ENCODE measurements around the gene CFAP74. TPM values are rescaled to one million over a fixed set of nuclear protein-coding genes. Genes with fewer than 3 reads are reported as not detected.
"Not testable (repeated sequence)": the region's sequence is repeated elsewhere in the genome, so short reads cannot be mapped to it uniquely, and the experiment has no call there.

CFAP74 gene
- total and polyA plus RNA-seq, 5 donors from 2014 or later: not detected

DNA sequence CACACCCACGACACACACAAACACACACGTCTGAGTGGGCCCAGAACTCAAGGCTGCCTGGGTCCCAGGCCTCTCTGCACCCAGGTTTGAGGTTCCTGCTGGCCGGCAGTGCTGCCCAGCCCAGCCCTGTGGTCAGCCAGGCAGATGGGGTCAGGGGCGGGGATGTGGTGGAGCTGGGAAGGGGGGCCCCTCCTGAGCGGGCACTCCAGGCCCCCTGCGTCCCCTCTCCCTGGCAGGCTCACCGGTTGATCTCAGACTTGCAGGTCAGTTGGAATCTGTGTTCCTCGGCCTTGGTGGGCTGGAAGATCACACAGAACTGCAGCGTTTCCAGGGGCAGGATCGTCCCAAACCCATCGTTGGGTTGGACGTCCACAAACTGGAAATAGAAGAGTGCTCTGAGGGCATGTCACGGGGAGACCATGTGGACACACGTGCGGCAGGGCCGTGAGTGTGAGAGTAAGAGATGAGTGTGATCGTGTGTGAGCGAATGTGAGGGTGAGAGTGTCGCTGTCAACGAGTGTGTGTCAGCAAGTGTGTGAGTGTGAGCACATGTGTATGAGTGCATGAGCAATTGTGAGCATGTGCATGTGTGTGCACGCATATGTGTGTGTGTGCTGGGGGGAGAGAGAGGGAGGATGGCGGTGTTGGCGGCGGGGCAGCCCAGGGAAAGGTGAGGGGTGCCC, 64.8 kb downstream of the CFAP74 start:
- H3K4me1 ChIP-seq (ENCODE audit: control insufficient read depth, insufficient read depth, low read length, poor library complexity, severe bottlenecking): peaks cover 1% of the 10 kb centered on the region
- H3K4me3 ChIP-seq (ENCODE audit: low read depth, low read length): no peak overlapping the region
- Mint-ChIP-seq H3K9me3 (peaks cover 0 to 1% (median 0%) of the 10 kb centered on the region in 7 donors), H3K27me3 (no peaks in the 10 kb centered on the region), H3K27ac (no peak overlapping the region), H3K4me1 (peaks cover 0 to 1% (median under 1%) of the 10 kb centered on the region in 4 donors), H3K4me3 (no peak overlapping the region), H3K36me3 (no peaks in the 10 kb centered on the region)
- ATAC-seq (ENCODE audit: low read depth in 2 of 2) (no peak), DNase-seq (no peak)
- H3K36me3 ChIP-seq (ENCODE audit: control insufficient read depth, insufficient read depth, low read length): no peaks in the 10 kb centered on the region
- H3K27ac ChIP-seq (ENCODE audit: insufficient read depth, low read length, poor library complexity, severe bottlenecking): no peak overlapping the region
- H3K27me3 ChIP-seq (ENCODE audit: control insufficient read depth, insufficient read depth, low read length): no peaks in the 10 kb centered on the region
- no peaks in the 10 kb centered on the region for H3K9me3 ChIP-seq (ENCODE audit: control insufficient read depth in 2 of 2, low read length in 2 of 2)

DNA sequence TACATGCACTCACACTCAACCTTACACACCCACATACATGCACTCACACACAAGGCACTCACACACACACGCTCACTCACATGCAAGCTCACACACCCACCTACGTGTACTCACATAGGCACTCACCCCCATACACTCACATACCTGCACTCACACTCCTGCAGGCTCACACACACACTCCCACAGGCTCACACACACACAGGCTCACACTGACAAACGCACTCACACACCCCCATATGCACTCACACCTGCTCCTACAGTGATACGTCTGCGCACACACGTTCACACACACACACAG, 65.4 kb downstream of the CFAP74 start:
- no peaks in the 10 kb centered on the region for H3K9me3 ChIP-seq (ENCODE audit: control insufficient read depth in 2 of 2, low read length in 2 of 2)
- DNase-seq: no peak
- H3K4me1 ChIP-seq (ENCODE audit: control insufficient read depth, insufficient read depth, low read length, poor library complexity, severe bottlenecking): no peaks in the 10 kb centered on the region
- Mint-ChIP-seq H3K4me1 (no peaks in the 10 kb centered on the region), H3K27ac (no peak overlapping the region), H3K27me3 (no peaks in the 10 kb centered on the region), H3K9me3 (peaks cover 0 to 2% (median 0%) of the 10 kb centered on the region in 7 donors), H3K36me3 (no peaks in the 10 kb centered on the region), H3K4me3 (no peak overlapping the region)
- H3K36me3 ChIP-seq (ENCODE audit: control insufficient read depth, insufficient read depth, low read length): no peaks in the 10 kb centered on the region
- no peak for ATAC-seq (ENCODE audit: low read depth in 2 of 2)
- no peak overlapping the region for H3K27ac ChIP-seq (ENCODE audit: insufficient read depth, low read length, poor library complexity, severe bottlenecking)
- no peak overlapping the region for H3K4me3 ChIP-seq (ENCODE audit: low read depth, low read length)
- no peaks in the 10 kb centered on the region for H3K27me3 ChIP-seq (ENCODE audit: control insufficient read depth, insufficient read depth, low read length)

DNA sequence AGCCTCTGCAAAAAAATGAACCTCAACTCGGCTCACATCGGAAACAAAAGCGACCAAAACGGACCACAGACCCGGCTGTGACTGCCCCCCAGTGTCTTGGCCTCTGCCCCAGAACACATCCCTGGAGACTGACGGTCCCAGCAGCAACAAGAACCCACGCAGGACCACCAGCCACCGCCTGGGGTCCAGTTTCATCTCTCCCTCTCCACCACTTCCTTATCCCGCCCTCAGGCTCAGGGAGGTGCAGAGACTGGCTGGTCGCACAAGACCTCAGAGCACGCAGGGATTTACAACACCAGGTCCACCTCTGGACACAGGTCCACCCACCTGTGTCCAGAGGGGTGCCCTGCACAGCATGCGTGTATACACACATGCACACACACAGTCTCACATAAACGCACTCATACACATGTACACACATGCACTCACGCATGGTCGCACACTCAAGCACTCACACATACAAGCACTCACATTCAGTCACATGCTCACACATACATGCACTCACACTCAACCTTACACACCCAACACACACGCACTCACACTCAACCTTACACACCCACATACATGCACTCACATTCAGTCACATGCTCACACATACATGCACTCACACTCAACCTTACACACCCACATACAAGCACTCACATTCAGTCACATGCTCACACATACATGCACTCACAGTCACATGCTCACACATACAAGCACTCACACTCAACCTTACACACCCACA, 65.9 kb downstream of the CFAP74 start:
- no peaks in the 10 kb centered on the region for H3K36me3 Mint-ChIP-seq
- DNase-seq (no peak), ATAC-seq (ENCODE audit: low read depth in 2 of 2) (no peak)
- H3K9me3 Mint-ChIP-seq: peaks cover 0 to 2% (median 0%) of the 10 kb centered on the region in 7 donors
- H3K27me3 Mint-ChIP-seq: no peaks in the 10 kb centered on the region
- H3K9me3 ChIP-seq (ENCODE audit: control insufficient read depth in 2 of 2, low read length in 2 of 2): no peaks in the 10 kb centered on the region
- H3K27ac ChIP-seq (ENCODE audit: insufficient read depth, low read length, poor library complexity, severe bottlenecking): no peak overlapping the region
- H3K36me3 ChIP-seq (ENCODE audit: control insufficient read depth, insufficient read depth, low read length): no peaks in the 10 kb centered on the region
- H3K27ac Mint-ChIP-seq: no peak overlapping the region
- H3K4me1 ChIP-seq (ENCODE audit: control insufficient read depth, insufficient read depth, low read length, poor library complexity, severe bottlenecking): no peaks in the 10 kb centered on the region
- H3K27me3 ChIP-seq (ENCODE audit: control insufficient read depth, insufficient read depth, low read length): no peaks in the 10 kb centered on the region
- no peak overlapping the region for H3K4me3 ChIP-seq (ENCODE audit: low read depth, low read length)
- H3K4me1 Mint-ChIP-seq: no peaks in the 10 kb centered on the region
- H3K4me3 Mint-ChIP-seq: no peak overlapping the region

DNA sequence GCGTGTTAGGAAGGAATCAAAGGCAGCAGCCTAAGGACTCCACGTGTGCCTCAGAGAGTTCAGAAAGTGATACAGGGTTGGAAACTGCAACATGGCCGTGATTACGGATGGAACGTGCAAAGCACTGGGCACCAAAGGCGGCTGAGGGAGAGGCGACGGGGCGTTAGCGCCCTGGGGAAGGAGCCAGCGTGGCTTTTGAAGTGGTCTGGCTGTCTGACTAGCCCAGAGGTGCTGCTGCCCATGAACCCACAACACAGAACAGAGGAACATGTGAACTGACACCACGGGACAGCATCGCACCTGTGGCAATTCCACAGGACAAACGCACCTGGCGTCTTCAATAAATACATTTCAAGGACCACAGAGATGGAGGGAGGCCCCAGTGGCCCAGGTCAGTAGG, 66.5 kb downstream of the CFAP74 start:
- H3K27me3 ChIP-seq (ENCODE audit: control insufficient read depth, insufficient read depth, low read length): no peaks in the 10 kb centered on the region
- no peaks in the 10 kb centered on the region for H3K36me3 Mint-ChIP-seq
- no peak overlapping the region for H3K4me3 Mint-ChIP-seq
- H3K4me1 Mint-ChIP-seq: no peaks in the 10 kb centered on the region
- no peak for DNase-seq
- no peak for ATAC-seq (ENCODE audit: low read depth in 2 of 2)
- H3K4me1 ChIP-seq (ENCODE audit: control insufficient read depth, insufficient read depth, low read length, poor library complexity, severe bottlenecking): no peaks in the 10 kb centered on the region
- H3K27ac ChIP-seq (ENCODE audit: insufficient read depth, low read length, poor library complexity, severe bottlenecking): no peak overlapping the region
- H3K27ac Mint-ChIP-seq: no peak overlapping the region
- no peak overlapping the region for H3K4me3 ChIP-seq (ENCODE audit: low read depth, low read length)
- H3K9me3 ChIP-seq (ENCODE audit: control insufficient read depth in 2 of 2, low read length in 2 of 2): no peaks in the 10 kb centered on the region
- peaks cover 0 to 2% (median 0%) of the 10 kb centered on the region in 7 donors for H3K9me3 Mint-ChIP-seq
- H3K27me3 Mint-ChIP-seq: no peaks in the 10 kb centered on the region
- H3K36me3 ChIP-seq (ENCODE audit: control insufficient read depth, insufficient read depth, low read length): no peaks in the 10 kb centered on the region

DNA sequence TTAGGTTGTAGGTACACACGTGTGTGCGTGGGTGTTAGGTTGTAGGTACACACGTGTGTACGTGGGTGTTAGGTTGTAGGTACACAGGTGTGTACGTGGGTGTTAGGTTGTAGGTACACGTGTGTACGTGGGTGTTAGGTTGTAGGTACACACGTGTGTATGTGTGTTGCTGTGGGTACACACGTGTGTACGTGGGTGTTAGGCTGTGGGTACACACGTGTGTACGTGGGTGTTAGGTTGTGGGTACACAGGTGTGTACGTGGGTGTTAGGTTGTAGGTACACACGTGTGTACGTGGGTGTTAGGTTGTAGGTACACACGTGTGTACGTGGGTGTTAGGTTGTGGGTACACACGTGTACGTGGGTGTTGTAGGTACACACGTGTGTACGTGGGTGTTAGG, 68.7 kb downstream of the CFAP74 start:
- DNase-seq; H3K27ac Mint-ChIP-seq; H3K36me3 Mint-ChIP-seq; H3K27me3 ChIP-seq (ENCODE audit: control insufficient read depth, insufficient read depth, low read length); H3K27me3 Mint-ChIP-seq; H3K4me1 ChIP-seq (ENCODE audit: control insufficient read depth, insufficient read depth, low read length, poor library complexity, severe bottlenecking); H3K9me3 ChIP-seq (ENCODE audit: control insufficient read depth in 2 of 2, low read length in 2 of 2); H3K4me3 Mint-ChIP-seq; H3K9me3 Mint-ChIP-seq; ATAC-seq (ENCODE audit: low read depth in 2 of 2); H3K36me3 ChIP-seq (ENCODE audit: control insufficient read depth, insufficient read depth, low read length); H3K27ac ChIP-seq (ENCODE audit: insufficient read depth, low read length, poor library complexity, severe bottlenecking); H3K4me1 Mint-ChIP-seq; H3K4me3 ChIP-seq (ENCODE audit: low read depth, low read length): not testable (repeated sequence)

DNA sequence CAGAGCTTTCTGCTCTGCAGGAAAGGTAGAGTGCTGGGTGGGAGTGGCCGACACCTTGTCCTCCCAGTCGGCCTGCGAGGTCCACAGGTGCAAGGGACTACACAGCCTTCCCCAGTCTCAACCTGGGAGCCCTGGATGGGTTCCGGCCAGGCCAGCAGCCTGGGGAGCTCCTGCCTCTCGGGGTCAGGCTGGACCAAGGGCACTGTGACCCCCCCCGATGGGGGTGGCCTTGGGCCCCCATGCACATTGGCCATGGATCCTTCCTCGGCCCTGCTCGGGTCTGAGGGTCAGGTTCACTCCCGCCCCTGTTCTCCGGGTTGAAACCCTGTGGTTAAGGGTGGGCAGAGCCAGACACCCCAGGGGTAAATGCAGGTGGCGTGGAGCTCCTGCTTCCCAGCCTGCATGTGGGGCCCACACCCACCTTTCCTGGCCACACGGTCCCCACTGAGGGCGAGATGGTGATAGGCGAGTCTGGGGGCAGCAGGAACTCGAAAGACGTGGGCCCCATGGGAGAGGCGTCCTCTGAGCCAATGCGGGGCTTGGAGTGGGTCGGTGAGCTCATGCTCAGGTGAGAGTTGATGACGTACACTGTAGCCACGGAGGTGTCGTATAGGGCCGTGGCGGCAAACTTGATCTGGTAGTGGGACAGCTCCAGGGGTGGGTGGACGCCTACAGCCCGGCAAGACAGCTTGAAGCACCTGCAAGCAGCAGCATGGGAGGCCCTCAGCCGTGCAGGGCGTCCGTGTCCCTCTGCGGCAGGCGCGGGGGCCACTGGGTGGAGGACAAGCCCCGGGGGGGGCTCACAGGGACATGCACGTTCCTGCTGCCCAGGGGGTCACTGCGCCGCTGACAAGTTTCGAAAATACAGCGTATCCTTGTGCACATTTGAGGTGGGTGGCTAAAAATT, 73.7 kb downstream of the CFAP74 start:
- no peak for ATAC-seq (ENCODE audit: low read depth in 2 of 2)

DNA sequence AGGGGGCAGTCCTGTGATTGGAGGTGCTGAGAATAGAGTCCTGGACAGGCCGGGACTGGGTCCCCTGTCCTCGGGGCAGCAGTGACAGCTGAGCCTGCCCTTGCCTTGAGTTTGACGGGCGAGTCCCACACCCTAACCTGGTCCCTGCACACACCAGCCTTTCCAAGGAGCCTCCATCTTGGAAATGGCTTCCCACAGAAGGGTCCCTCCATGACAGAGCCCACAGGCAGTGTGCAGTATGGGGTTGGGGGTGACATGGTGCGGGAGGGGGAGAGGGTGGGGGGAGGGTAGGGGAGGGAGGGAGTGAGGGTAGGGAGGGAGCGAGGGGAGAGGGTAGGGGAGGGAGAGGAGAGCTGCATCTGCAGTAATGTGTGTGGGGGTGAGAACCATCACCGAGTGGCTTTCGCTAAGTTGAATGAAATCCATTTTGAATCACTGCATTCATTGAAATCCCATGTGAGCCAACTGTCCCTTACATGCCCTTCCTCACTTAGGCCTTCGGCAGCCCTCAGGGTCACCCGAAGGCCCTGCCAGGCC, 74.4 kb downstream of the CFAP74 start:
- DNase-seq (no peak), ATAC-seq (ENCODE audit: low read depth in 2 of 2) (no peak)
- Histone ChIP-seq H3K9me3 (ENCODE audit: control insufficient read depth in 2 of 2, low read length in 2 of 2) (no peaks in the 10 kb centered on the region), H3K27ac (ENCODE audit: insufficient read depth, low read length, poor library complexity, severe bottlenecking) (no peak overlapping the region), H3K4me3 (ENCODE audit: low read depth, low read length) (no peak overlapping the region), H3K27me3 (ENCODE audit: control insufficient read depth, insufficient read depth, low read length) (no peaks in the 10 kb centered on the region), H3K36me3 (ENCODE audit: control insufficient read depth, insufficient read depth, low read length) (no peaks in the 10 kb centered on the region), H3K4me1 (ENCODE audit: control insufficient read depth, insufficient read depth, low read length, poor library complexity, severe bottlenecking) (no peaks in the 10 kb centered on the region)
- Mint-ChIP-seq H3K9me3 (peaks cover 0 to 2% (median 0%) of the 10 kb centered on the region in 7 donors), H3K4me3 (no peak overlapping the region), H3K36me3 (no peaks in the 10 kb centered on the region), H3K4me1 (no peaks in the 10 kb centered on the region), H3K27ac (no peak overlapping the region), H3K27me3 (no peaks in the 10 kb centered on the region)

More for the DNA sequence above, 73.7 kb downstream of the CFAP74 start:
- no peaks in the 10 kb centered on the region for H3K36me3 ChIP-seq (ENCODE audit: control insufficient read depth, insufficient read depth, low read length)
- H3K4me1 ChIP-seq (ENCODE audit: control insufficient read depth, insufficient read depth, low read length, poor library complexity, severe bottlenecking): no peaks in the 10 kb centered on the region
- no peak overlapping the region for H3K4me3 ChIP-seq (ENCODE audit: low read depth, low read length)
- H3K9me3 Mint-ChIP-seq: peaks cover 0 to 2% (median 0%) of the 10 kb centered on the region in 7 donors
- no peaks in the 10 kb centered on the region for H3K27me3 Mint-ChIP-seq
- H3K4me3 Mint-ChIP-seq: no peak overlapping the region
- no peaks in the 10 kb centered on the region for H3K36me3 Mint-ChIP-seq
- H3K27me3 ChIP-seq (ENCODE audit: control insufficient read depth, insufficient read depth, low read length): no peaks in the 10 kb centered on the region
- no peaks in the 10 kb centered on the region for H3K9me3 ChIP-seq (ENCODE audit: control insufficient read depth in 2 of 2, low read length in 2 of 2)
- no peak overlapping the region for H3K27ac ChIP-seq (ENCODE audit: insufficient read depth, low read length, poor library complexity, severe bottlenecking)
- no peak overlapping the region for H3K27ac Mint-ChIP-seq
- H3K4me1 Mint-ChIP-seq: no peaks in the 10 kb centered on the region
- DNase-seq: no peak
